ENCODE results near the gene RBM44.

Gene RBM44

DNA sequence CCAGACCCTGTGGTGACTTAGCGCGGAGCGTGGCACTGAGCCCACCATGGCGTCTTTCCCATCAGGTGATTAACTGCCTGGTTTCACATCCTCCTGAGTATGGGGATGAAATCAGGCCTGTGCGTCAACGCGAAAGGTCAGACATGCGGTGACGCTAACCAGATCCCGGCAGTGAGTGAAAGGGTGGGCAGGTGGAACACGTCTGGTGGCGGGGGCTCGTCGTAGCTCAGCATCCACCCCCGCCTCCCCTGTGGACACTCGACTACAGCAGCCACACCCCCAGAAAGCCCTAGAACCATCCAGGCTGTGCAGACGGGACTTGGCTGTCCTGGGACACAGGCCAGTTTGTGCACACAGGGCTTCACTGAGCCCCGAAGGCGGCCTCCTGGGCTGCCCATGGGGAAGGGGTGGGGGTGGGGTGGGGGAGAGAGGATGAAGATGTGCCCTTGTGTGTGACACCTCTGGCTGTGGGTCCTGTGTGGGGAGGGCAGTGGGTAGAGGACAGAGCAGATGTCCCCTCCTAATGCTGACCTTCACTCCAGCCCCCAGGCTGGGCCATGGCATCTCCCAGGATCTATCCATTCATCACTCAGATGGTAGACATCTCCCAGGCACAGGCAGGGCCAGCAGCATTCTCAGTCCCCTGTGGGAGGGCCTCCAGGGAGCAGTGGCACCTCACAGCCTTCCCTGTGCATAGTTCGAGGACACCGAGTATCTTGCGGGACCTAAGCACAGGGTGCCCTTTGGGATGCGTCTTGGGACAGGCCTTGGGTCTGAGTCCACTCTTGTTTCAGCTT lies 88.3 kb downstream of the RBM44 start:
- DNase-seq = no peak

DNA sequence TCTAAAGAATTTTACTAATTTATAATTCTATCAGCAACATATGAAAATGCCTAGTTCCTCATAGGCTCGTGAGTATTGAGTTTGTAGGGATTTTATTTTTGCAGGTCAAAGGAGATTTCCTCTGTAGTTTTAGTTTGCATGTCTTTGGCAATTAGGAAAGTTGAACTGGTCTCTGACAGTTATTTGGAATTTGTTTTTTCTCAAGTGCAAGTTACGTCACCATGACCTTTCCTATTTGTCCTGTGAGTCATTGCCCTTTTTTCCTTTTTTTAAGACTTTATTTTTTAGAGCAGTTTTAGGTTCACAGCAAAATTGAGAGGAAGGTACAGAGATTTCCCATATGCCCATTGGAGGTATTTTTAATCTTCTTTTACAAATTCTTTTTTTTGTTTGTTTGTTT lies 89.8 kb downstream of the RBM44 start:
- DNase-seq = no peak

DNA sequence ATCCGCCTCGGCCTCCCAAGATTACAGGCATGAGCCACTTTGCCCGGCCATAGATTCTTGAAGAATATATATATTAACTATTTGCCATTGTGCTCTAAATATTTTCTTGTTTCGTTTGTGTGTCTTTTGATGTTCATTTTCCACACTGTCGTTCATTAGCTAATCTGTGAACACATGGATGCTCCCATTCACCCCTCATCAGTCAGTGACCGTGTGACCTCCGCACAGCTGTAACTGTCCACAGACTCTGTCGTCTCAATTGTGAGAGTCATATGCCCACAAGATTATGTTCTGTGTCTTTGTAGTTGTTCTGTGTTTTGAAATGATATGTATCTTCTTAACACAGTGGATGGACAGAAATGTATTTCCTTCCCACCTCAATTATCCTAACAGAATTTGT lies 90.4 kb downstream of the RBM44 start:
- no peak for DNase-seq

DNA sequence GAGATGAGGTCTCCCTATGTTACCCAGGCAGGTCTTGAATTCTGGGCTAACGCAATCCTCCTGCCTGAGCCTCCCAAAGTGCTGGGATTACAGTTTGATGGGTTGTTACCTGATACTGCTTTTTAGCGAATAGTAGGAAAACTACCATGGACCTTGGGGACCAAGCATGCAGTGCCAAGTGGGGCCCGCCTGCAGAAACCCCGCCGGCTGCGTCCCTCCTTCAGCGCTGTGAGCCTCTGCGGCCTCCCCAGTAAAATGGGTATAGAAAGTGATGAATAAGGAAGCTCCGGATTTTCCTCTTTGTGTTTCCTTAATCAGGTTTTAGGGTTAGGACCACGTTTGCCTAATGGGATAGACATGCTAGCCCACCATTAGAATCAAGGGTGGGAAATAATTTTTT lies 91.2 kb downstream of the RBM44 start:
- no peak for DNase-seq

Measured in left hindlimb (tissue), 1 donor.